SK-N-MC (cell line): Measurements from ENCODE around the gene CNMD.
"Not testable (repeated sequence)": the region's sequence is repeated elsewhere in the genome, so short reads cannot be mapped to it uniquely, and the experiment has no call there.

Experiments
- DNase-seq: peaks from one replicate; pipeline ENCODE4 v3.0.0-alpha.2; 2011; ENCODE audit warnings: low read depth, low spot score
- H3K27ac ChIP-seq: fragments of 200-600 bp; sonication (generic); 2 replicates; pipeline ENCODE4 v1.5.1; 2016; ENCODE audit warnings: mixed run types
- H3K36me3 ChIP-seq: fragments of 200-600 bp; sonication (generic); 2 replicates; pipeline ENCODE4 v1.6.1; 2017; ENCODE audit warnings: antibody characterized with exemption, low read length, mixed read lengths; ENCODE audit not compliant: insufficient read depth
- H3K4me3 ChIP-seq: fragments of 200-600 bp; sonication (generic); 2 replicates; pipeline ENCODE4 v1.5.1; 2016
- H3K9ac ChIP-seq: fragments of 200-600 bp; sonication (generic); 2 replicates; pipeline ENCODE4 v1.8.0; 2017; ENCODE audit warnings: mixed run types, mixed read lengths; ENCODE audit not compliant: insufficient read length
- H3K9me3 ChIP-seq: fragments of 200-600 bp; sonication (generic); 2 replicates; pipeline ENCODE4 v1.6.1; 2017; ENCODE audit warnings: low read depth, mild to moderate bottlenecking, antibody characterized with exemption, low read length, moderate library complexity, mixed read lengths
- EZH2 ChIP-seq: fragments of 200-600 bp; sonication (generic); IDR thresholded peaks from one replicate; pipeline ENCODE4 v1.6.1; 2017; ENCODE audit warnings: antibody characterized with exemption
- FOXP2 ChIP-seq: optimal IDR thresholded peaks from 2 replicates; pipeline ENCODE3; 2011; ENCODE audit warnings: mild to moderate bottlenecking, moderate library complexity; ENCODE audit not compliant: insufficient read depth; ENCODE audit errors: extremely low read length, control extremely low read depth
- POLR2AphosphoS5 ChIP-seq: IDR thresholded peaks from 2 replicates; pipeline ENCODE4 v1.6.1; 2012; ENCODE audit warnings: mild to moderate bottlenecking, low read depth, low read length, borderline replicate concordance

Gene CNMD

DNA sequence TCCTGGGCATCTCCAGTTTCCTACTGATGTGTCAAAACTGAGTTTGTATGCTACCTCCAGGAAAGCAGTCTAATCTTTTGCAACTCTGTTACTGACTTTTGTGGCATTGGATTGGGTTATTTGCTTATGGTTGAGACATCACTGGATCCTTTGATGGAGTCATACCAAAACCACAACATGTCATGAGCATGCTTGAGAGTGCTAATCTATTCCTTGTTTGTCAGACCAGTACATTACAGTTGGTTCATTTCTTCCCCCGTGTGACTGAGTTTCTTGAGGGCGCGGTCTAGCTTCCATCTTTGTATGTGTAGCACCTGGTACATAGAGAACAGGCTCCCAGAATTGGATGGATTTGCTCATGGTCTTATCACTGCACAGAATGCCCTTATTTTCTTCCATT lies 43.8 kb downstream of the CNMD start:
- Histone ChIP-seq H3K4me3 (no peak overlapping the region), H3K9me3 (no peaks in the 10 kb centered on the region), H3K9ac (no peak overlapping the region), H3K36me3 (peaks cover 7% of the 10 kb centered on the region), H3K27ac (no peak overlapping the region)
- no peak for TF ChIP-seq FOXP2
- TF ChIP-seq POLR2AphosphoS5, result no peak
- TF ChIP-seq EZH2, result no peak
- no peak for DNase-seq

DNA sequence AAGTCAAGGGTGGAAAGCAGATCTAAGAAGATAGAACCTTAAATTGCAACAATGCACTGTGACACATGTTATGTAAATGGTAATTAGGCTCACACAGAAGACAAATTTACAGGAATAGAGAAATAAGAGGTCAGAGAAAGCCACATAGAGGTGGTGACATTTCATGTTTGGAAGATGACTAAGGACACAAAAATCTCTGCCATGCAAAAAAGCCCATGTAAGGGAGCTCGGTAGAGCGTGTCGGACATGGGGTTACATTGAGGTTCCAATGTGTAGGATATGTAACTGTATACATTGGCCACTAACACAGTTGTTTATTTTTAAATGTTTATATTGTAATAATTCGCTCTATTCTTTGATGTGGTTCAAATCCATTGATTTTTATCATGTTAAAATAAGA lies 53.2 kb downstream of the CNMD start:
- H3K27ac ChIP-seq, result no peak overlapping the region
- DNase-seq, result no peak
- no peak overlapping the region for H3K4me3 ChIP-seq
- peaks cover 67% of the 10 kb centered on the region for H3K36me3 ChIP-seq
- no peak overlapping the region for H3K9ac ChIP-seq
- TF ChIP-seq FOXP2, result no peak
- no peak for TF ChIP-seq POLR2AphosphoS5
- no peak for TF ChIP-seq EZH2
- H3K9me3 ChIP-seq, result no peaks in the 10 kb centered on the region

DNA sequence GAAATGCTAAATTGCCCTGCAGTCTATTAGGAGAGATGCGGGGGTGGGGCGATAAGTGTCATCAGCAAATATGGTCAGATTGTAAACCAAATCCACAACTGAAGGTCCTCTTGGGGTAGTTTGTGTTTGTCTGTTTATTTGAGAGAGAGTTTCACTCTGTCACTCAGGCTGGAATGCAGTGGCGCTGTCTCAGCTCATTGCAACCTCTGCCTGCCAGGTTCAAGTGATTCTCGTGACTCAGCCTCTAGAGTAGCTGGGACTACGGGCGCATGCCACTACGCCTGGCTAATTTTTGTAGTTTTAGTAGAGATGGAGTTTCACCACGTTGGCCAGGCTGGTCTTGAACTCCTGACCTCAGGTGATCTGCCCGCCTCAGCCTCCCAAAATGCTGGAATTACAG lies 53.8 kb downstream of the CNMD start:
- DNase-seq, H3K9me3 ChIP-seq, H3K9ac ChIP-seq, H3K4me3 ChIP-seq, H3K27ac ChIP-seq: not testable (repeated sequence)
- H3K36me3 ChIP-seq, result peaks cover 72% of the 10 kb centered on the region

GRCh38 chr13:52677823-52678222 lies 61.8 kb downstream of the CNMD start:
- Histone ChIP-seq H3K4me3 (no peak overlapping the region), H3K36me3 (peaks cover 75% of the 10 kb centered on the region), H3K27ac (no peak overlapping the region), H3K9me3 (no peaks in the 10 kb centered on the region), H3K9ac (no peak overlapping the region)
- TF ChIP-seq POLR2AphosphoS5, result no peak
- TF ChIP-seq FOXP2, result no peak
- TF ChIP-seq EZH2, result no peak
- no peak for DNase-seq

DNA sequence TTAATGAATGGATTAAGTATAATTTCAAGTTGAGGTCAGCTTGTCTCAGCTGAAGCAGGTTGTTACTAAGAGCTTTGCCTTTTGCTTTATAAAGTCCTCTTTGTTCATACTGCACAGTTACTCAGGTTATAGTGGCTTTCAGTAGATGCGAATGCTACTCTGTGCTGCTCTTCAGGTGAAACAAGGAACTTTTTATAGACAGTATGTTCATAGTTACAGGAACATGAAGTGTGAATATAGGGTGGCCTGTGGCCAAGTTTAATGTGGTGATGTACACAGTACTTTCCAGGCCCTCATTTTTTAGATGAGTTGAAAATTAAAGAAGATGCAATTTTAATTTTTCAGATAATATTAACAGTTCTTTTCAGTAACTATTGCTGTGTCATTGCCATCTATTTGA lies 66.2 kb downstream of the CNMD start:
- Histone ChIP-seq H3K4me3 (no peak overlapping the region), H3K27ac (no peak overlapping the region), H3K36me3 (peaks cover 63% of the 10 kb centered on the region), H3K9ac (no peak overlapping the region), H3K9me3 (no peaks in the 10 kb centered on the region)
- no peak for DNase-seq
- TF ChIP-seq EZH2, result no peak
- no peak for TF ChIP-seq FOXP2
- no peak for TF ChIP-seq POLR2AphosphoS5

GRCh38 chr13:52670726-52671125 lies 68.9 kb downstream of the CNMD start:
- no peak for TF ChIP-seq EZH2
- TF ChIP-seq POLR2AphosphoS5, result no peak
- TF ChIP-seq FOXP2, result no peak

DNA sequence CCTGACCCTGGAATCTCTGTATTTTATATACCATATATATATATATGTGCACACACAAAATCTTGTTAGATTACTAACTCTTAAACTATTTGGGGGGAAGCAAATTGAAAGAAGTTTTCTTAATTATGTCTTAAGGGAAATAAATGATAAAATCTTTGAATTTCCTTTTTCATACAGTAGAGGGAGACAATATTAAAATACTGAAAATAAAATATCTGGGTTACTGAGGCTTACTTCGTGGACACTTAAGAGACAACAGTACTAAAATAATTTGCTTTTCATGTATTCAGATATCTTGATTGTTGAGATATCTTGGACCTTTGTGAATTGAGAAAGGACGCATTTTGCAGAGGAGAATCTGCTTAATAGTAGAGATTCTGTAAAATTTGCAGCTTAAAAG lies 69.9 kb downstream of the CNMD start:
- Histone ChIP-seq H3K4me3 (no peak overlapping the region), H3K9ac (peak overlapping the region; percentile 44), H3K36me3 (peaks cover 65% of the 10 kb centered on the region), H3K9me3 (no peaks in the 10 kb centered on the region), H3K27ac (peak overlapping the region; percentile 57; the same call in 1 of the 2 replicates)
- DNase-seq, result no peak
- TF ChIP-seq EZH2 (no peak), POLR2AphosphoS5 (no peak), FOXP2 (no peak)

More at GRCh38 chr13:52670726-52671125, 68.9 kb downstream of the CNMD start:
- Histone ChIP-seq H3K36me3 (peaks cover 63% of the 10 kb centered on the region), H3K27ac (no peak overlapping the region), H3K9ac (no peak overlapping the region), H3K4me3 (no peak overlapping the region), H3K9me3 (no peaks in the 10 kb centered on the region)
- no peak for DNase-seq

GRCh38 chr13:52665325-52665724 lies 74.3 kb downstream of the CNMD start:
- no peak for TF ChIP-seq POLR2AphosphoS5
- Histone ChIP-seq H3K36me3 (peaks cover 78% of the 10 kb centered on the region), H3K4me3 (no peak overlapping the region), H3K27ac (no peak overlapping the region), H3K9me3 (no peaks in the 10 kb centered on the region), H3K9ac (no peak overlapping the region)
- no peak for DNase-seq

GRCh38 chr13:52664272-52664671 lies 75.3 kb downstream of the CNMD start:
- Histone ChIP-seq H3K36me3 (peaks cover 79% of the 10 kb centered on the region), H3K4me3 (no peak overlapping the region), H3K9ac (peak overlapping the region; percentile 25), H3K9me3 (no peaks in the 10 kb centered on the region), H3K27ac (peak overlapping the region; percentile 67; the same call in 1 of the 2 replicates)
- no peak for DNase-seq
- TF ChIP-seq FOXP2, result no peak
- no peak for TF ChIP-seq EZH2
- TF ChIP-seq POLR2AphosphoS5, result no peak
